Measurements from ENCODE around the gene TRIM29. TPM values are rescaled to one million over a fixed set of nuclear protein-coding genes. Genes with fewer than 3 reads are reported as not detected.

TRIM29 gene
- total and polyA plus RNA-seq, 2 of the 13 experiments (the other 11 are each of a cell fraction or from before 2014, with no cell fraction given), result 0.86 TPM

GRCh38 chr11:120141768-120142423 lies 4.0 kb upstream of the TRIM29 start:
- no peaks in the 10 kb centered on the region for H3K9me3 ChIP-seq (ENCODE audit: low read length)
- H3K27me3 ChIP-seq (ENCODE audit: control insufficient read depth in 1 of 2, insufficient read depth in 2 of 2, low read length in 2 of 2), result peaks cover 7 to 38% of the 10 kb centered on the region in 2 experiments; a peak in 3 of 5 replicates
- no peaks in the 10 kb centered on the region for H3K79me2 ChIP-seq (ENCODE audit: insufficient read depth, low read length)
- no TSS peak for BruUV-seq (replicated peaks)
- no peak for FAIRE-seq
- no peak overlapping the region for H3K9ac ChIP-seq (ENCODE audit: insufficient read depth, low read depth, low read length)
- no peaks in the 10 kb centered on the region for H4K20me1 ChIP-seq (ENCODE audit: insufficient read depth, low read length)
- CTCF ChIA-PET (ENCODE audit: low intra/inter-chr PET ratio, low total read pairs), result no interaction called here
- in situ Hi-C loops (cut with HindIII; ENCODE audit: extremely low pct_ligation_motif_present, low pct_unique_long_range_greater_than_20kb), result no loop called here
- 26% methylated on average over 4 of the region's 5 CpGs for WGBS (ENCODE audit: low lambda C conversion rate)
- H3K4me2 ChIP-seq (ENCODE audit: low read depth, low read length), result no peak overlapping the region
- intact Hi-C loops (cut with micrococcal nuclease; ENCODE audit: unreplicated experiment), result no loop called here
- ATAC-seq, result no peak
- H2AFZ ChIP-seq (ENCODE audit: low read length), result no peak overlapping the region
- no peaks in the 10 kb centered on the region for H3K4me1 ChIP-seq (ENCODE audit: insufficient read depth, low read length)
- no peaks in the 10 kb centered on the region for H3K36me3 ChIP-seq (replicated peaks in 1 of 2; ENCODE audit: control insufficient read depth in 1 of 2, insufficient read depth in 2 of 2, low read length in 2 of 2)
- TF ChIP-seq ZBTB26 (CRISPR knock-in tag; IDR thresholded peaks at IDR 0.05; ENCODE audit: borderline replicate concordance) (no peak), ZNF597 (CRISPR knock-in tag; IDR thresholded peaks at IDR 0.05) (no peak), NFIC (IDR thresholded peaks at IDR 0.05; ENCODE audit: low read length) (no peak), ZNF784 (CRISPR knock-in tag; IDR thresholded peaks at IDR 0.05; ENCODE audit: borderline replicate concordance) (no peak), GATA4 (IDR thresholded peaks at IDR 0.05; ENCODE audit: borderline replicate concordance, low read depth) (no peak), ZNF570 (CRISPR knock-in tag; IDR thresholded peaks at IDR 0.05; ENCODE audit: borderline replicate concordance) (no peak), FOXJ3 (CRISPR knock-in tag; IDR thresholded peaks at IDR 0.05; ENCODE audit: borderline replicate concordance) (no peak), HNF4G (IDR thresholded peaks at IDR 0.05; ENCODE audit: borderline replicate concordance, low read depth, low read length) (no peak), HNF4G (CRISPR knock-in tag; IDR thresholded peaks at IDR 0.05; ENCODE audit: borderline replicate concordance, low read depth) (no peak), KDM5B (CRISPR knock-in tag; IDR thresholded peaks at IDR 0.05; ENCODE audit: borderline replicate concordance) (no peak), HMGA1 (CRISPR knock-in tag; conservative IDR thresholded peaks at IDR 0.05) (no peak), ISX (CRISPR knock-in tag; conservative IDR thresholded peaks at IDR 0.05) (no peak)
- H3K27ac ChIP-seq (ENCODE audit: extremely low read length, insufficient read depth, low read length), result no peak overlapping the region
- DNase-seq (ENCODE audit: low spot score), result no peak
- no peak overlapping the region for H3K4me3 ChIP-seq (replicated peaks in 1 of 3; ENCODE audit: insufficient read depth in 1 of 3, low read depth in 2 of 3, low read length in 3 of 3)
- POLR2A ChIA-PET, result no interaction called here

Measured in HepG2 (cell line).